Measurements from ENCODE around the gene FN3K.

The FN3K gene

DNA sequence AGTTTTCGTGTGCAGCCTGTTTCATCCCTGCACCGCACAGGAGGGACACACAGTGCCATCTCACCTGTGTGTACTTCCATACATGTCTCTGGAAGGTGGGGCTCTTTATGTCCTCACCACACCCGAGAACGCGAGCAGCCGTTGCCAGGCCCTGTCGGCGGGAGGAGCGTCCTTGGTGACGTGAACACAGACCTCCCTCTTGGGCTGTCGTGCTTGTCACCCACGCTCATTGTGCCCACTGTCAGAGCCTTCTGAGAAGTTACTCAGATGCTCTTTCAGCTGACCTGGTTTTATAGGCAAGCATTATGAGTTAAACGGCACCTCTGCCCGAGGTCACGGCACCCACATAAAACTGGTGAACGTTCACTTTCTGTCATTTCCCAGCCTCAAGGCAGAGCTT, 64.2 kb downstream of the FN3K start:
- peaks cover 3% of the 10 kb centered on the region for H3K4me1 ChIP-seq (ENCODE audit: control insufficient read depth, insufficient read depth, low read length)
- no peak overlapping the region for H3K4me3 ChIP-seq (ENCODE audit: low read length)
- H3K9ac ChIP-seq (ENCODE audit: low read length), result no peak overlapping the region
- no peaks in the 10 kb centered on the region for H3K27me3 ChIP-seq (ENCODE audit: control insufficient read depth, insufficient read depth, low read length)
- peaks cover 9% of the 10 kb centered on the region for H3K36me3 ChIP-seq (ENCODE audit: control insufficient read depth, insufficient read depth, low read length)
- H3K9me3 ChIP-seq (ENCODE audit: control insufficient read depth, low read length), result no peaks in the 10 kb centered on the region

All from mucosa of stomach (tissue), 1 donor.